ENCODE results near the gene CCDC88B. TPM values are rescaled to one million over a fixed set of nuclear protein-coding genes. Genes with fewer than 3 reads are reported as not detected.

Gene CCDC88B
- total and polyA plus RNA-seq, 7 donors, result 2.6 to 157 (median 8.6) TPM

DNA sequence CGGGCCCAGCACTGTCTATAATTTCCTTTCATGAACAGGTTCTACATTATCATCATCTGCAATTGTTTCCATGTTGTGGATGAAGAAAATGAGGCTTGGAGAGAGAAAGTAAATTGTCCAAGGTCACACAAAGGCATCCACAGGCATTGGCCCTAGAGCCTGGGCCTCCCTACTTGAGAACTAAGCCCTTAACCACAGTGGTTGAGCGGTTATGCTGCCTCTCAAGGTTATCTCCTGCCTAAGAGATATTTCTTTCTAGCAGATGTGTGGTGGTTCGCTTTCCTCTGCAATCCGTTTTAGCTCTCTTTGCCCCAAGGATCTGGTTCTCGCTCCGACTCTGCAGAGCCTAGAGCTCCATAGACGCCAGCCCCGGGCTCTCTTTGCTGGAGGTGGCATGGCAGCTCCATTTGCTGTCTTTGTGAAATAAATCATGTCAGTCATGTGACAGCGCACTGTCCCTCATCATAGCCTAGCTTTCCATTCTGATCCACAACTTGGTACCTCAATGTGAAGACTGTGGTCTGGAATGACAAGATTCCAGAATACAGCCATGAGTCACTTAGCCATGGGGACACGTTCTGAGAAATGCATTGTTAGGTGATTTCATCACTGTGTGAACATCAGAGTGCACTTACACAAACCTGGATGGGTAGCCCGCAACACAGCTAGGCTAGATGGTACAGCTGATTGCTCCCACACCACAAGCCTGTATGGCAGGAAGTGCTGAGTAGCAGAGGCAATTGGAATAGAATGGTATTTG lies 46.1 kb downstream of the CCDC88B start:
- no peaks in the 10 kb centered on the region for H3K9me3 ChIP-seq
- no peaks in the 10 kb centered on the region for H3K36me3 ChIP-seq
- WGBS, 2 donors, result 85 to 87% methylated on average over 11 of the region's 11 CpGs
- H3K27ac ChIP-seq, result no peak overlapping the region
- H3K4me1 ChIP-seq, result peaks cover 0 to 16% (median 0%) of the 10 kb centered on the region in 4 donors
- DNase-seq, result no peak
- H3K4me3 ChIP-seq, result no peak overlapping the region
- intact Hi-C loops (cut with DNase I), result no loop called here
- H3K27me3 ChIP-seq, result no peaks in the 10 kb centered on the region
- TF ChIP-seq POLR2A (IDR thresholded peaks at IDR 0.05), result no peak
- TF ChIP-seq EP300 (IDR thresholded peaks at IDR 0.05), result no peak
- TF ChIP-seq, protein P1, sequence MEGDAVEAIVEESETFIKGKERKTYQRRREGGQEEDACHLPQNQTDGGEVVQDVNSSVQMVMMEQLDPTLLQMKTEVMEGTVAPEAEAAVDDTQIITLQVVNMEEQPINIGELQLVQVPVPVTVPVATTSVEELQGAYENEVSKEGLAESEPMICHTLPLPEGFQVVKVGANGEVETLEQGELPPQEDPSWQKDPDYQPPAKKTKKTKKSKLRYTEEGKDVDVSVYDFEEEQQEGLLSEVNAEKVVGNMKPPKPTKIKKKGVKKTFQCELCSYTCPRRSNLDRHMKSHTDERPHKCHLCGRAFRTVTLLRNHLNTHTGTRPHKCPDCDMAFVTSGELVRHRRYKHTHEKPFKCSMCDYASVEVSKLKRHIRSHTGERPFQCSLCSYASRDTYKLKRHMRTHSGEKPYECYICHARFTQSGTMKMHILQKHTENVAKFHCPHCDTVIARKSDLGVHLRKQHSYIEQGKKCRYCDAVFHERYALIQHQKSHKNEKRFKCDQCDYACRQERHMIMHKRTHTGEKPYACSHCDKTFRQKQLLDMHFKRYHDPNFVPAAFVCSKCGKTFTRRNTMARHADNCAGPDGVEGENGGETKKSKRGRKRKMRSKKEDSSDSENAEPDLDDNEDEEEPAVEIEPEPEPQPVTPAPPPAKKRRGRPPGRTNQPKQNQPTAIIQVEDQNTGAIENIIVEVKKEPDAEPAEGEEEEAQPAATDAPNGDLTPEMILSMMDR (IDR thresholded peaks at IDR 0.05), result no peak
- TF ChIP-seq POLR2AphosphoS5 (IDR thresholded peaks at IDR 0.05), result no peak

DNA sequence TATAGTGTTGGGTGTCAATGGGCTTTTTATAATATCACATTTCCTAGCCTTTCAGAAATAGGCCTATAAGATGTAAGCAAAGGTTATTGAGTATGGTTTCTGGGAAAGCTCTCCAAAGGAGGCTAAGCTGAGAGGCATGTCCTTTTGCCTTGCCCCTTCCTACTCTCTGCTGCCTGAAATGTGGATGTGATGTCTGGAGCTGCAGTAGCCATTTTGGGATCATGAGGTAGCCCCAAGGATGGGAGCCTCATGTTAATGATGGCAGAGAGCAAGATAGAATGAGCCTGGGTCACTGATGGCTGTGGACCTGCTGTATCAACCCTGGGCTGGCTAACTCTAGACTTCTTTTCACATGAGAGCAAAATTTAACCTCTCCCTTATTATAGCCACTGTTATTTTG lies 47.9 kb downstream of the CCDC88B start:
- peaks cover 0 to 28% (median 13%) of the 10 kb centered on the region in 4 donors for H3K4me1 ChIP-seq
- no peak overlapping the region for H3K27ac ChIP-seq
- intact Hi-C loops (cut with DNase I), result no loop called here
- H3K27me3 ChIP-seq, result no peaks in the 10 kb centered on the region
- no peak for DNase-seq
- no peak overlapping the region for H3K4me3 ChIP-seq
- H3K9me3 ChIP-seq, result no peaks in the 10 kb centered on the region
- no peaks in the 10 kb centered on the region for H3K36me3 ChIP-seq
- no peak for TF ChIP-seq POLR2AphosphoS5 (IDR thresholded peaks at IDR 0.05)
- TF ChIP-seq, protein P1 (IDR thresholded peaks at IDR 0.05), result no peak
- no peak for TF ChIP-seq POLR2A (IDR thresholded peaks at IDR 0.05)
- no peak for TF ChIP-seq EP300 (IDR thresholded peaks at IDR 0.05)

DNA sequence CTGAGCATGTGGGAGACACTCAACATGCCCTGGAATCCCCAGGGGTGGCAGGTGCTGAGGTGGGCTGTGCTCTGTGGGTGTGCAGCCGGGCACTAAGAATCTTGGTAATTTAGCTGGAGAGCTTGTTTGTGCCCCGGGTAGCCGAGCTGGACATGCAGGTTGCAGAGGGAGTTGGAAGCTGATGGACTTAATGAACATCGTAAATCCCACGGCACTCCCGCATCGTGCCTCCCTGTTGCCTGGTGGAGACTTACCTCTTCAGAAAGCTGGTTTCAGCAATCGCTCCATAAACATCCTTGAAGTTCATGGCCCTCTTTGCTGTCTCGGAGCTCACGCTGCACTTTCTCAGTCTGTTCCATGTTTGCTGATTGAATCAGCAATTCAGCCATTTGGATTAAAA lies 48.9 kb downstream of the CCDC88B start:
- 53 to 68% methylated on average over 10 of the region's 10 CpGs for WGBS, 2 donors
- Histone ChIP-seq H3K4me1 (peaks cover 0 to 28% (median 13%) of the 10 kb centered on the region in 4 donors), H3K36me3 (no peaks in the 10 kb centered on the region), H3K9me3 (no peaks in the 10 kb centered on the region), H3K27ac (no peak overlapping the region), H3K27me3 (no peaks in the 10 kb centered on the region), H3K4me3 (no peak overlapping the region)
- no peak for TF ChIP-seq EP300 (IDR thresholded peaks at IDR 0.05)
- TF ChIP-seq, protein P1 (IDR thresholded peaks at IDR 0.05), result no peak
- no peak for TF ChIP-seq POLR2A (IDR thresholded peaks at IDR 0.05)
- no peak for TF ChIP-seq POLR2AphosphoS5 (IDR thresholded peaks at IDR 0.05)
- DNase-seq, result no peak
- intact Hi-C loops (cut with DNase I), result no loop called here

DNA sequence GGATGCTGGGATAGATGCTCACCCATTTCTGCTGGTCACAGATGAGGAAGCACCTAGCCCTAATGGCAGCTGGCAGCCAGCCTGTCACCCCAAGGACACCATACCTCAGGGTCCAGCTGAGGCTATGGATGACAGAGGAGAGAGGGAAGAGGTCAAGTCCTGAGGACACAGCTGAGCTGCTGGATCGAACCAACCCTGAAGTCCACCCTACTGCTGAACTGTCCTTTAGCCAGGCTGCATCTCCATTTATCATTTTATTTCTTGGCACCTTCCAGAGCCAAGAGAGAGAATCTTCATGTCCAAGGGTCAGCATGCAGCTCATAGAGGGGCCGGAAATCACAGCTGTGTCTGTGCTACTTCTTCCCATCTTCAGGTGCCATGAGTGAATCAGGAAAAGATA lies 49.8 kb downstream of the CCDC88B start:
- WGBS, 2 donors, result 91 to 93% methylated on average over 2 of the region's 2 CpGs
- H3K27ac ChIP-seq, result no peak overlapping the region
- intact Hi-C loops (cut with DNase I), result no loop called here
- H3K9me3 ChIP-seq, result no peaks in the 10 kb centered on the region
- H3K36me3 ChIP-seq, result no peaks in the 10 kb centered on the region
- no peak for DNase-seq
- no peak for TF ChIP-seq EP300 (IDR thresholded peaks at IDR 0.05)
- TF ChIP-seq POLR2A (IDR thresholded peaks at IDR 0.05), result no peak
- TF ChIP-seq, protein P1 (IDR thresholded peaks at IDR 0.05), result no peak
- no peak for TF ChIP-seq POLR2AphosphoS5 (IDR thresholded peaks at IDR 0.05)
- peaks cover 0 to 26% (median 13%) of the 10 kb centered on the region in 4 donors for H3K4me1 ChIP-seq
- no peaks in the 10 kb centered on the region for H3K27me3 ChIP-seq
- no peak overlapping the region for H3K4me3 ChIP-seq
